Type B pancreatic cell (in vitro differentiated cells): ENCODE data around the gene ACADVL. TPM values are rescaled to one million over a fixed set of nuclear protein-coding genes. Genes with fewer than 3 reads are reported as not detected.

ENCODE experiments used
- DNase-seq: peaks from one replicate; pipeline ENCODE4 v3.0.0; 2021; ENCODE audit warnings: mixed read lengths; ENCODE audit not compliant: unreplicated experiment; ENCODE audit errors: extremely low spot score
- H3K27ac Mint-ChIP-seq: 2 replicates; pipeline ENCODE4 v1.8.0; 2021; ENCODE audit warnings: mild to moderate bottlenecking, mixed read lengths
- H3K27me3 Mint-ChIP-seq: 2 replicates; pipeline ENCODE4 v1.8.0; 2021; ENCODE audit warnings: mixed read lengths
- H3K36me3 Mint-ChIP-seq: 2 replicates; pipeline ENCODE4 v1.8.0; 2021; ENCODE audit warnings: mixed read lengths
- H3K4me1 Mint-ChIP-seq: one replicate; pipeline ENCODE4 v1.8.0; 2021; ENCODE audit warnings: mixed read lengths; ENCODE audit not compliant: unreplicated experiment
- H3K4me3 Mint-ChIP-seq: 2 replicates; pipeline ENCODE4 v1.8.0; 2021; ENCODE audit warnings: mild to moderate bottlenecking, mixed read lengths
- H3K9me3 Mint-ChIP-seq: 2 replicates; pipeline ENCODE4 v1.8.0; 2021; ENCODE audit warnings: mixed read lengths
- total RNA-seq: library from RNA; stranded (reverse); gene quantifications from 2 replicates; pipeline ENCODE4 v1.2.1, GENCODE V29; 2021; ENCODE audit warnings: low replicate concordance
- TF ChIP-seq, protein P1 (sequence below): fragments of 200-600 bp; sonication (generic); conservative IDR thresholded peaks from 2 replicates; pipeline ENCODE4 v1.5.0; 2021; ENCODE audit warnings: antibody characterized with exemption, mild to moderate bottlenecking

Gene ACADVL
- total RNA-seq, 1 donor from 2014 or later: 617 TPM

- Mint-ChIP-seq H3K9me3 (no peaks in the 10 kb centered on the region), H3K4me1 (no peaks in the 10 kb centered on the region), H3K4me3 (no peak overlapping the region), H3K27me3 (no peaks in the 10 kb centered on the region), H3K27ac (no peak overlapping the region), H3K36me3 (no peaks in the 10 kb centered on the region)
- TF ChIP-seq, protein P1, sequence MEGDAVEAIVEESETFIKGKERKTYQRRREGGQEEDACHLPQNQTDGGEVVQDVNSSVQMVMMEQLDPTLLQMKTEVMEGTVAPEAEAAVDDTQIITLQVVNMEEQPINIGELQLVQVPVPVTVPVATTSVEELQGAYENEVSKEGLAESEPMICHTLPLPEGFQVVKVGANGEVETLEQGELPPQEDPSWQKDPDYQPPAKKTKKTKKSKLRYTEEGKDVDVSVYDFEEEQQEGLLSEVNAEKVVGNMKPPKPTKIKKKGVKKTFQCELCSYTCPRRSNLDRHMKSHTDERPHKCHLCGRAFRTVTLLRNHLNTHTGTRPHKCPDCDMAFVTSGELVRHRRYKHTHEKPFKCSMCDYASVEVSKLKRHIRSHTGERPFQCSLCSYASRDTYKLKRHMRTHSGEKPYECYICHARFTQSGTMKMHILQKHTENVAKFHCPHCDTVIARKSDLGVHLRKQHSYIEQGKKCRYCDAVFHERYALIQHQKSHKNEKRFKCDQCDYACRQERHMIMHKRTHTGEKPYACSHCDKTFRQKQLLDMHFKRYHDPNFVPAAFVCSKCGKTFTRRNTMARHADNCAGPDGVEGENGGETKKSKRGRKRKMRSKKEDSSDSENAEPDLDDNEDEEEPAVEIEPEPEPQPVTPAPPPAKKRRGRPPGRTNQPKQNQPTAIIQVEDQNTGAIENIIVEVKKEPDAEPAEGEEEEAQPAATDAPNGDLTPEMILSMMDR: no peak
- no peak for DNase-seq
These were observed 29.3 kb upstream of the ACADVL start for GRCh38 chr17:7190276-7190917.

- H3K4me3 Mint-ChIP-seq: no peak overlapping the region
- H3K4me1 Mint-ChIP-seq: no peaks in the 10 kb centered on the region
- no peaks in the 10 kb centered on the region for H3K9me3 Mint-ChIP-seq
- DNase-seq: no peak
- TF ChIP-seq, protein P1: no peak
- H3K27ac Mint-ChIP-seq: no peak overlapping the region
- no peaks in the 10 kb centered on the region for H3K27me3 Mint-ChIP-seq
- H3K36me3 Mint-ChIP-seq: no peaks in the 10 kb centered on the region
These were observed 28.7 kb upstream of the ACADVL start for GRCh38 chr17:7191069-7191468.

DNA sequence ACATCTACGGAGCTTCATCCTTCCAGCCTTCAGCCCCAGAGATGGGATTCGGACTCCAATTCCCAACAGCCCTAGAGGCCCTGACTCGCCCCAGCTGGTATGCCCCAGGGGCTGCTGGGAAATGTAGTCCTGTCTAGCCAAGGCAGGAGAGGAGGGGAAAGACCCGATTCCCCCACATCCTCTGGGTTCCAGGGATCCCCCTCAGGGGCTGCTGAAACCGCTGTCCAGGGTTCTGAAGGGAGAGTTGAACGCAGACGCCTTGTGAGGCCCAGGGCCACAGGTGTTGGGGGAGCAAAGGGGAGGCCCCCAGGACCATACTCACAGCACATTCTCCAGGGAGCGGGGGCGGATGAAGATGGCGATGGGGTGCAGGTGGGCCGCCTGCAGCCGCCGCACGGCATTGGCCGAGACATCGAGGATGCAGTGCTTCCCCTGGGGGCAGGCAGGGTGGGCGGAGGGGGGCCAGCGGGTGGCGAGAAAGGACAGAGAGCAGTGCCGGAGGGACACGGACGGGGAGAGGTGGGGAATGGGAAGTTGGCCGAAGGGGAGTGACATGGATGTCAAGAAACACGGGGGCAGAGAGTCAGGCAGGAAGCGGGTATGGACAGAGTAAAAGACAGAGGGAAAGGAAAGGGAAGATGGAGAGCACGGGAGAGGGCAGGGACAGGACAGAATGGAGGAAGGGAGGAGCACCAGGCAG is 28.0 kb upstream of the ACADVL start:
- Mint-ChIP-seq H3K4me3 (no peak overlapping the region), H3K36me3 (no peaks in the 10 kb centered on the region), H3K27ac (no peak overlapping the region), H3K27me3 (no peaks in the 10 kb centered on the region), H3K9me3 (no peaks in the 10 kb centered on the region), H3K4me1 (no peaks in the 10 kb centered on the region)
- no peak for DNase-seq
- TF ChIP-seq, protein P1: no peak

- H3K4me3 Mint-ChIP-seq: no peak overlapping the region
- TF ChIP-seq, protein P1: no peak
- H3K9me3 Mint-ChIP-seq: no peaks in the 10 kb centered on the region
- DNase-seq: no peak
- H3K27me3 Mint-ChIP-seq: no peaks in the 10 kb centered on the region
- H3K4me1 Mint-ChIP-seq: no peaks in the 10 kb centered on the region
- no peak overlapping the region for H3K27ac Mint-ChIP-seq
- H3K36me3 Mint-ChIP-seq: no peaks in the 10 kb centered on the region
These were observed 27.3 kb upstream of the ACADVL start for GRCh38 chr17:7192271-7192937.

DNA sequence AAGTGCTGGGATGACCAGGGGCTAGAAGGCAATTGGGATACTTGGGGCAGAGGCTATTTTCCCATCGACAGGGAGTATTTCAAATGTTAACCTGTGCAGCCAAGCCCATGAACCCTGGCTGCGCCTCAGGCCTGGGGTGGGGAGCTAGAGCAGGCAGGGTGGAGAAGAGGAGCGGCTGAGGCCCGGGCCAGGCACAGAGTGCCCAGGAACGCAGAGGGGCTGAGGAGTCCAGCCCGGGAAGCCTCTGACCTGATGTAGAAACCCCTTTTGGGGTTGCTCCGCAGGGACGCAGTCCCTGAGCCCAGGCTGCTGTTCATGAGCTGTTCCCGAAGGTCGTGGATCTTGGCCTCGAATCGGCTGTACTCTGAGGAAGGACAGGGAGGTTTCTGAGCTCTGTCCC is 23.8 kb upstream of the ACADVL start:
- Mint-ChIP-seq H3K27ac (no peak overlapping the region), H3K9me3 (no peaks in the 10 kb centered on the region), H3K36me3 (no peaks in the 10 kb centered on the region), H3K27me3 (no peaks in the 10 kb centered on the region), H3K4me1 (no peaks in the 10 kb centered on the region), H3K4me3 (no peak overlapping the region)
- DNase-seq: no peak
- TF ChIP-seq, protein P1: no peak
